Muscle of arm (tissue), 14 donors: ENCODE data around the gene MAB21L3. TPM values are rescaled to one million over a fixed set of nuclear protein-coding genes. Genes with fewer than 3 reads are reported as not detected.

Experiments used
- DNase-seq: peaks from one replicate; pipeline ENCODE4 v3.0.0-alpha.2; 2013
- long read RNA-seq, 11 donors: transcript quantifications; one replicate each; lab custom pipeline, GENCODE V29; 2026
- polyA plus RNA-seq, 12 donors: library from polyadenylated mRNA; unstranded; fragments of 120-200 nt; gene quantifications; one replicate each; pipeline ENCODE4 v1.2.1, GENCODE V29; 2013; ENCODE audit not compliant: insufficient read length in 12 of 12

Gene MAB21L3
- polyA plus RNA-seq: 1 to 10 TPM in 1 of 12 donors, under 1 TPM in 2, not detected in 9; 0.26 to 2.0 (median 0.91) TPM
- long read RNA-seq, donor 1: 0 reads
- long read RNA-seq, donor 2: 0 reads
- long read RNA-seq, donor 3: 0 reads
- long read RNA-seq, donor 4: 0 reads
- long read RNA-seq, donor 5: 0 reads
- long read RNA-seq, donor 6: 0 reads
- long read RNA-seq, donor 7: 0 reads
- long read RNA-seq, donor 8: 0 reads
- long read RNA-seq, donor 9: 0 reads
- long read RNA-seq, donor 10: 0 reads
- long read RNA-seq, donor 11: 0 reads

- DNase-seq: no peak
Measured at GRCh38 chr1:116110567-116111523, at the start of gene MAB21L3. MAB21L3 (plus strand) TSS chr1:116111399; CDS start chr1:116112616, 1,217 bp downstream.

- no peak for DNase-seq
Measured at GRCh38 chr1:116062201-116062600, 49.0 kb upstream of the MAB21L3 start.

GRCh38 chr1:116064616-116065015 lies 46.6 kb upstream of the MAB21L3 start:
- DNase-seq: no peak

GRCh38 chr1:116066868-116067565 lies 44.2 kb upstream of the MAB21L3 start:
- DNase-seq: peak; percentile 35

GRCh38 chr1:116067566-116067890 lies 43.7 kb upstream of the MAB21L3 start:
- peak; percentile 61 for DNase-seq

- DNase-seq: no peak
Measured at GRCh38 chr1:116075575-116075974, 35.6 kb upstream of the MAB21L3 start.

- no peak for DNase-seq
Measured at GRCh38 chr1:116075990-116076389, 35.2 kb upstream of the MAB21L3 start.

- DNase-seq: no peak
Measured at GRCh38 chr1:116076831-116077230, 34.4 kb upstream of the MAB21L3 start.

- DNase-seq: no peak
Measured at GRCh38 chr1:116078699-116079223, 32.4 kb upstream of the MAB21L3 start.

GRCh38 chr1:116087628-116088027 lies 23.6 kb upstream of the MAB21L3 start:
- DNase-seq: no peak

- no peak for DNase-seq
Measured at GRCh38 chr1:116089870-116090269, 21.3 kb upstream of the MAB21L3 start.

- DNase-seq: no peak
Measured at GRCh38 chr1:116091083-116091482, 20.1 kb upstream of the MAB21L3 start.

GRCh38 chr1:116092752-116093489 lies 18.3 kb upstream of the MAB21L3 start:
- no peak for DNase-seq

- DNase-seq: no peak
Measured at GRCh38 chr1:116095027-116095426, 16.2 kb upstream of the MAB21L3 start.

- no peak for DNase-seq
Measured at GRCh38 chr1:116096013-116096618, 15.1 kb upstream of the MAB21L3 start.

GRCh38 chr1:116097626-116098025 lies 13.6 kb upstream of the MAB21L3 start:
- DNase-seq: no peak

GRCh38 chr1:116099379-116099778 lies 11.8 kb upstream of the MAB21L3 start:
- DNase-seq: no peak

GRCh38 chr1:116099919-116100318 lies 11.3 kb upstream of the MAB21L3 start:
- no peak for DNase-seq

- no peak for DNase-seq
Measured at GRCh38 chr1:116104667-116105066, 6.5 kb upstream of the MAB21L3 start.

GRCh38 chr1:116105996-116106395 lies 5.2 kb upstream of the MAB21L3 start:
- DNase-seq: no peak

- no peak for DNase-seq
Measured at GRCh38 chr1:116106646-116107045, 4.6 kb upstream of the MAB21L3 start.
